A549 (cell line): ENCODE data around the gene MAGEF1. TPM values are rescaled to one million over a fixed set of nuclear protein-coding genes. Genes with fewer than 3 reads are reported as not detected.

Source experiments
- polyA plus RNA-seq, 4 experiments: library from polyadenylated mRNA; depleted of rRNA in 3 of 4; stranded (reverse); fragments of >200 nt; fragmentation: RNase III in 1 of 4; extraction: RNeasy Plus Mini Kit Qiagen cat#74134 plus additional on column Dnase treatment in 1 of 4; gene quantifications; 2 replicates in 3 of 4; 3 replicates in 1 of 4; pipeline ENCODE4 v1.2.3, GENCODE V29; 2011 to 2017

Gene MAGEF1
- polyA plus RNA-seq, 2 of the 4 experiments (the other 2 are of a cell fraction): 19.6 to 30.8 TPM

Other genes starting within 250 kb of the MAGEF1 start
- gene EPHB3, start 150.3 kb downstream of the MAGEF1 start, polyA plus RNA-seq (2011; rRNA removed): 0.36 and 0.52 TPM in 2 replicates
- gene EPHB3, start 150.3 kb downstream of the MAGEF1 start, polyA plus RNA-seq (2017; fragmentation: RNase III; extraction: RNeasy Plus Mini Kit Qiagen cat#74134 plus additional on column Dnase treatment): 0.18 to 0.50 TPM (median 0.29 TPM) in 3 replicates
- gene VPS8, start 100.1 kb upstream of the MAGEF1 start, polyA plus RNA-seq (2011; rRNA removed): 27.0 and 30.1 TPM in 2 replicates
- 10.3 to 13.3 TPM (median 10.3 TPM) in 3 replicates for gene VPS8, start 100.1 kb upstream of the MAGEF1 start, polyA plus RNA-seq (2017; fragmentation: RNase III; extraction: RNeasy Plus Mini Kit Qiagen cat#74134 plus additional on column Dnase treatment)